SK-N-MC (cell line): ENCODE results near the gene ANGPTL2.

ENCODE experiments used
- EZH2 ChIP-seq: fragments of 200-600 bp; sonication (generic); IDR thresholded peaks from one replicate; pipeline ENCODE4 v1.6.1; 2017; ENCODE audit warnings: antibody characterized with exemption
- FOXP2 ChIP-seq: optimal IDR thresholded peaks from 2 replicates; pipeline ENCODE3; 2011; ENCODE audit warnings: mild to moderate bottlenecking, moderate library complexity; ENCODE audit not compliant: insufficient read depth; ENCODE audit errors: extremely low read length, control extremely low read depth
- POLR2AphosphoS5 ChIP-seq: IDR thresholded peaks from 2 replicates; pipeline ENCODE4 v1.6.1; 2012; ENCODE audit warnings: mild to moderate bottlenecking, low read depth, low read length, borderline replicate concordance

GRCh38 chr9:127123064-127123890 is 842 bp upstream of the ANGPTL2 start:
- TF ChIP-seq EZH2 (no peak), POLR2AphosphoS5 (no peak), FOXP2 (no peak)
